ENCODE measurements around the gene COL4A2.

The COL4A2 gene

GRCh38 chr13:110277357-110277975 lies 29.6 kb upstream of the COL4A2 start:
- Histone ChIP-seq H3K9ac (no peak overlapping the region), H4K20me1 (no peaks in the 10 kb centered on the region), H3K4me2 (no peak overlapping the region), H3K27ac (no peak overlapping the region), H3K36me3 (no peaks in the 10 kb centered on the region), H3K27me3 (no peaks in the 10 kb centered on the region), H3K4me1 (0 out of 20 replicates have a peak, but pooled peaks cover 0 to 8% (median 0%) of the 10 kb centered on the region in 10 experiments), H3K4me3 (no peak overlapping the region), H3K9me3 (replicated peaks in 1 of 11) (peaks cover 0 to 20% (median 7%) of the 10 kb centered on the region in 11 experiments; a peak in 7 of 22 replicates)
- TF ChIP-seq Cebpa-rat (IDR thresholded peaks at IDR 0.05): no peak

GRCh38 chr13:110278859-110279258 lies 28.2 kb upstream of the COL4A2 start:
- no peak overlapping the region for H3K4me2 ChIP-seq
- 0 out of 20 replicates have a peak, but pooled peaks cover 0 to 8% (median 0%) of the 10 kb centered on the region in 10 experiments for H3K4me1 ChIP-seq
- H3K9ac ChIP-seq: no peak overlapping the region
- H3K4me3 ChIP-seq: no peak overlapping the region
- peaks cover 0 to 21% (median 7%) of the 10 kb centered on the region in 11 experiments; a peak in 7 of 22 replicates for H3K9me3 ChIP-seq (replicated peaks in 1 of 11)
- H3K27me3 ChIP-seq: no peaks in the 10 kb centered on the region
- no peaks in the 10 kb centered on the region for H3K36me3 ChIP-seq
- H3K27ac ChIP-seq: no peak overlapping the region
- no peaks in the 10 kb centered on the region for H4K20me1 ChIP-seq
- no peak for TF ChIP-seq Cebpa-rat (IDR thresholded peaks at IDR 0.05)

- TF ChIP-seq Cebpa-rat (IDR thresholded peaks at IDR 0.05): no peak
- H3K9ac ChIP-seq: no peak overlapping the region
- no peak overlapping the region for H3K27ac ChIP-seq
- H4K20me1 ChIP-seq: no peaks in the 10 kb centered on the region
- H3K4me1 ChIP-seq: 0 out of 20 replicates have a peak, but pooled peaks cover 0 to 8% (median 0%) of the 10 kb centered on the region in 10 experiments
- no peak overlapping the region for H3K4me3 ChIP-seq
- H3K27me3 ChIP-seq: no peaks in the 10 kb centered on the region
- no peaks in the 10 kb centered on the region for H3K36me3 ChIP-seq
- H3K4me2 ChIP-seq: no peak overlapping the region
- H3K9me3 ChIP-seq (replicated peaks in 1 of 11): peaks cover 0 to 21% (median 7%) of the 10 kb centered on the region in 11 experiments; a peak in 7 of 22 replicates
These were observed 27.4 kb upstream of the COL4A2 start for GRCh38 chr13:110279684-110280083.

GRCh38 chr13:110280231-110280813 lies 26.8 kb upstream of the COL4A2 start:
- Histone ChIP-seq H3K9me3 (replicated peaks in 1 of 11) (peaks cover 0 to 21% (median 7%) of the 10 kb centered on the region in 11 experiments; a peak in 7 of 22 replicates), H3K4me2 (no peak overlapping the region), H3K27ac (no peak overlapping the region), H3K9ac (no peak overlapping the region), H3K4me3 (no peak overlapping the region), H3K4me1 (0 out of 20 replicates have a peak, but pooled peaks cover 0 to 8% (median 0%) of the 10 kb centered on the region in 10 experiments), H4K20me1 (no peaks in the 10 kb centered on the region), H3K36me3 (no peaks in the 10 kb centered on the region), H3K27me3 (no peaks in the 10 kb centered on the region)
- TF ChIP-seq Cebpa-rat (IDR thresholded peaks at IDR 0.05): no peak

GRCh38 chr13:110280985-110281688 lies 25.9 kb upstream of the COL4A2 start:
- Histone ChIP-seq H3K4me3 (no peak overlapping the region), H3K36me3 (no peaks in the 10 kb centered on the region), H3K4me2 (no peak overlapping the region), H3K27ac (no peak overlapping the region), H3K9me3 (replicated peaks in 1 of 11) (peaks cover 0 to 21% (median 7%) of the 10 kb centered on the region in 11 experiments; a peak in 7 of 22 replicates), H4K20me1 (no peaks in the 10 kb centered on the region), H3K9ac (no peak overlapping the region), H3K27me3 (no peaks in the 10 kb centered on the region), H3K4me1 (0 out of 20 replicates have a peak, but pooled peaks cover 0 to 8% (median 0%) of the 10 kb centered on the region in 10 experiments)
- no peak for TF ChIP-seq Cebpa-rat (IDR thresholded peaks at IDR 0.05)

GRCh38 chr13:110281736-110282135 lies 25.3 kb upstream of the COL4A2 start:
- H3K27me3 ChIP-seq: no peaks in the 10 kb centered on the region

GRCh38 chr13:110282316-110282841 lies 24.7 kb upstream of the COL4A2 start:
- peaks cover 0 to 17% (median 6%) of the 10 kb centered on the region in 10 experiments; a peak in 13 of 20 replicates for H3K4me1 ChIP-seq
- H3K4me3 ChIP-seq: no peak overlapping the region
- no peak overlapping the region for H3K4me2 ChIP-seq
- no peaks in the 10 kb centered on the region for H3K27me3 ChIP-seq
- no peak overlapping the region for H3K27ac ChIP-seq
- no peak for TF ChIP-seq Cebpa-rat (IDR thresholded peaks at IDR 0.05)
- peaks cover 0 to 21% (median 7%) of the 10 kb centered on the region in 11 experiments; a peak in 7 of 22 replicates for H3K9me3 ChIP-seq (replicated peaks in 1 of 11)
- no peaks in the 10 kb centered on the region for H4K20me1 ChIP-seq
- no peaks in the 10 kb centered on the region for H3K36me3 ChIP-seq
- H3K9ac ChIP-seq: no peak overlapping the region

More at GRCh38 chr13:110281736-110282135, 25.3 kb upstream of the COL4A2 start:
- H3K9ac ChIP-seq: no peak overlapping the region
- TF ChIP-seq Cebpa-rat (IDR thresholded peaks at IDR 0.05): no peak
- H3K36me3 ChIP-seq: no peaks in the 10 kb centered on the region
- no peak overlapping the region for H3K4me2 ChIP-seq
- no peak overlapping the region for H3K27ac ChIP-seq
- peaks cover 0 to 10% (median 0%) of the 10 kb centered on the region in 10 experiments; a peak in 7 of 20 replicates for H3K4me1 ChIP-seq
- H4K20me1 ChIP-seq: no peaks in the 10 kb centered on the region
- peaks cover 0 to 21% (median 7%) of the 10 kb centered on the region in 11 experiments; a peak in 7 of 22 replicates for H3K9me3 ChIP-seq (replicated peaks in 1 of 11)
- H3K4me3 ChIP-seq: no peak overlapping the region

GRCh38 chr13:110283736-110284517 lies 23.2 kb upstream of the COL4A2 start:
- H3K27me3 ChIP-seq: no peaks in the 10 kb centered on the region

More at GRCh38 chr13:110283736-110284517, 23.2 kb upstream of the COL4A2 start:
- no peaks in the 10 kb centered on the region for H3K36me3 ChIP-seq
- H3K4me2 ChIP-seq: no peak overlapping the region
- H3K4me3 ChIP-seq: no peak overlapping the region
- peaks cover 0 to 28% (median 13%) of the 10 kb centered on the region in 10 experiments; a peak in 14 of 20 replicates for H3K4me1 ChIP-seq
- H3K9me3 ChIP-seq (replicated peaks in 1 of 11): peaks cover 0 to 21% (median 7%) of the 10 kb centered on the region in 11 experiments; a peak in 7 of 22 replicates
- H4K20me1 ChIP-seq: no peaks in the 10 kb centered on the region
- no peak for TF ChIP-seq Cebpa-rat (IDR thresholded peaks at IDR 0.05)
- no peak overlapping the region for H3K27ac ChIP-seq
- no peak overlapping the region for H3K9ac ChIP-seq
